Keratinocyte (primary cell): ENCODE data around the gene NCOA7. TPM values are rescaled to one million over a fixed set of nuclear protein-coding genes. Genes with fewer than 3 reads are reported as not detected.
"Not testable (repeated sequence)": the region's sequence is repeated elsewhere in the genome, so short reads cannot be mapped to it uniquely, and the experiment has no call there.

ENCODE experiments used
- DNase-seq: peaks from one replicate; pipeline ENCODE4 v3.0.0-alpha.2; 2011; ENCODE audit warnings: low read depth, missing footprints, low spot score
- FAIRE-seq: peaks from 2 replicates; lab custom pipeline; 2011; peaks lifted over from hg19 to GRCh38; lab: Jason Lieb, UNC
- H2AFZ ChIP-seq: 2 replicates; pipeline ENCODE4 v1.6.0; 2012; ENCODE audit warnings: low read length, control low read depth, inconsistent platforms; ENCODE audit not compliant: control insufficient read depth
- H3K27ac ChIP-seq: 2 replicates; pipeline ENCODE4 v1.5.1; 2011; ENCODE audit warnings: low read length; ENCODE audit not compliant: control insufficient read depth, insufficient read depth
- H3K27me3 ChIP-seq: 3 replicates; pipeline ENCODE4 v1.6.0; 2011; ENCODE audit warnings: low read length; ENCODE audit not compliant: control insufficient read depth, insufficient read depth; ENCODE audit errors: extremely low read depth
- H3K36me3 ChIP-seq, 2 experiments: 2 replicates in 1 of 2; 3 replicates in 1 of 2; pipeline ENCODE4 v1.5.1; 2011; ENCODE audit warnings: low read length in 2 of 2, mild to moderate bottlenecking in 1 of 2; ENCODE audit not compliant: control insufficient read depth in 2 of 2, insufficient read depth in 2 of 2; ENCODE audit errors: extremely low read depth in 1 of 2
- H3K4me1 ChIP-seq: 3 replicates; pipeline ENCODE4 v1.5.1; 2011; ENCODE audit warnings: low read length; ENCODE audit not compliant: control insufficient read depth, insufficient read depth; ENCODE audit errors: extremely low read depth
- H3K4me2 ChIP-seq: 3 replicates; pipeline ENCODE4 v1.6.0; 2011; ENCODE audit warnings: low read depth, low read length; ENCODE audit not compliant: control insufficient read depth, insufficient read depth; ENCODE audit errors: extremely low read depth
- H3K4me3 ChIP-seq, 3 experiments: fragments of 200-600 bp in 1 of 3; sonication (generic) in 1 of 3; 2 replicates in 2 of 3; 3 replicates in 1 of 3; pipeline ENCODE4 v1.5.1; 2011 to 2016; ENCODE audit warnings: low read length in 3 of 3, mild to moderate bottlenecking in 3 of 3, control low read depth in 2 of 3, inconsistent platforms in 1 of 3, low read depth in 1 of 3, mixed read lengths in 1 of 3, mixed run types in 1 of 3, moderate library complexity in 1 of 3; ENCODE audit not compliant: control insufficient read depth in 2 of 3, insufficient read depth in 2 of 3; ENCODE audit errors: extremely low read depth in 1 of 3
- H3K79me2 ChIP-seq: 2 replicates; pipeline ENCODE4 v1.6.0; 2012; ENCODE audit warnings: low read length; ENCODE audit not compliant: control insufficient read depth, insufficient read depth
- H3K9ac ChIP-seq: 3 replicates; pipeline ENCODE4 v1.6.0; 2011; ENCODE audit warnings: low read length; ENCODE audit not compliant: control insufficient read depth, insufficient read depth; ENCODE audit errors: extremely low read depth
- H3K9me1 ChIP-seq: 3 replicates; pipeline ENCODE4 v1.6.0; 2011; ENCODE audit warnings: low read length; ENCODE audit not compliant: control insufficient read depth, insufficient read depth; ENCODE audit errors: extremely low read depth
- H3K9me3 ChIP-seq: 2 replicates; pipeline ENCODE4 v1.5.1; 2012; ENCODE audit warnings: low read depth, low read length; ENCODE audit not compliant: control insufficient read depth
- H4K20me1 ChIP-seq: 3 replicates; pipeline ENCODE4 v1.6.0; 2011; ENCODE audit warnings: low read length; ENCODE audit not compliant: control insufficient read depth, insufficient read depth; ENCODE audit errors: extremely low read depth
- CTCF ChIP-seq, 3 experiments: IDR thresholded peaks in 1 of 3; conservative IDR thresholded peaks in 1 of 3; optimal IDR thresholded peaks in 1 of 3; 2 replicates in 2 of 3; 3 replicates in 1 of 3; pipeline versions ENCODE3 to v1.5.1; 2011; ENCODE audit warnings: low read length in 3 of 3, mild to moderate bottlenecking in 3 of 3, moderate library complexity in 2 of 3, control low read depth in 1 of 3, inconsistent platforms in 1 of 3; ENCODE audit not compliant: insufficient read depth in 2 of 3; ENCODE audit errors: extremely low read depth in 1 of 3
- EZH2 ChIP-seq: IDR thresholded peaks from one replicate; pipeline ENCODE4 v1.6.1; 2012; ENCODE audit warnings: inconsistent platforms, mild to moderate bottlenecking, low read length, moderate library complexity
- dilution Hi-C: fragments of 300-500 bp; cut with MboI; formaldehyde crosslinking; loops from one replicate; pipeline ENCODE4 v1.7.0; 2020; ENCODE audit warnings: low sequenced_read_pairs; ENCODE audit not compliant: extremely low pct_ligation_motif_present
- polyA plus RNA-seq, 5 experiments: library from polyadenylated mRNA; depleted of rRNA in 3 of 5; stranded (reverse) in 3 of 5; stranded (forward) in 1 of 5; unstranded in 1 of 5; fragments of >200 nt; gene quantifications; 1 replicate in 1 of 5; 2 replicates in 3 of 5; 3 replicates in 1 of 5; pipeline versions ENCODE4 v1.2.1 to v1.2.3, GENCODE V29; 2011 to 2012; ENCODE audit warnings: missing spikeins in 2 of 5, low read depth in 1 of 5, low replicate concordance in 1 of 5

NCOA7 gene
- polyA plus RNA-seq, 1 donor (not counting 4 experiments of a cell fraction or from before 2014, with no cell fraction given) = 20.5 TPM

DNA sequence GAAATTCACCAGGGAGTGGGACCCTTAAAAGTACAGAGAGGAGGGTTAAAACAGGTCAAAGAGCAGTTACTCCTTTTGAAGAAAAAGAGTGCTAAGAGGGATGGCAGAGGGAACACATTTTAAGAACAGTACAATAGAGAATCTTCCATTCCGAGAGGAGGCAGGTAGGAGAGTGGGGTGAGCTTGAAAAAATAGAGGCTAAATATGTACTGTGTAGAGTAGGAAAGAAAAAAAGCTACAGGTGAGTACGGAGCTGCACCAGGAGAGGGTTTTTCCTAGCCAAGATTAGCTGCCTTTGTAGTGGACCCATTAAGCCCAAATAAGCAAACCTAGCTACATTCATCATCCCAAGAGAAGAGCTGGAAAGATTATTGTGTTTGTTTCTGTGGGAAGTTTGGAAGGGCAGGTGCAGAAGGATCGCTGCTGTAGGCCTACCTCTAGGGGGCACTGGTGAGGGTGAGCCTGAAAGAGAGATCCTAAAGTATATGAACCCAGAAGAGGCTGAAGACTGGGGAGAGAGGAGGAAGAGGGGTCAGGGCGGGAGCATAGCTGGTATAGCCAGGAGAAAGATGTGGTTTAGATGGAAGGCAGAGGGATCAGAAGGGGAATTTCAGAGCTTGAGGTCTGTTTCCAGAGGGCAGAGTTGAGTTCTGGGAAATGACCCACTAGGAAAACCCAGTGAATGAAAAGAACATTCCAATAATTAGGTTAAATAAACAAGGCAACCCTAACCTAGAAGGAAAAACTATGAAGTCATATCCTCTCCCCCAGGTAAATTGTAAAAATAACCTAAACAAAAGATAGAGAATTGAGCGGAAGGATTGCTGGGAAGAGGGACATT lies 115.6 kb downstream of the NCOA7 start:
- TF ChIP-seq CTCF (optimal IDR thresholded peaks at IDR 0.05 in 1 of 3, IDR thresholded peaks at IDR 0.05 in 1 of 3, conservative IDR thresholded peaks at IDR 0.05 in 1 of 3; ENCODE audit: extremely low read depth in 1 of 3, insufficient read depth in 2 of 3, low read length in 3 of 3) = peak; percentile 76 to 90 (median 85)
- no peak for TF ChIP-seq EZH2
- no peaks in the 10 kb centered on the region for H3K9me1 ChIP-seq
- peaks cover 13% of the 10 kb centered on the region for H3K4me1 ChIP-seq
- DNase-seq (no peak), FAIRE-seq (peak; percentile 29)
- H3K9ac ChIP-seq = no peak overlapping the region
- dilution Hi-C loops = no loop called here
- H3K27me3 ChIP-seq = no peaks in the 10 kb centered on the region
- H2AFZ ChIP-seq = no peak overlapping the region
- no peak overlapping the region for H3K4me2 ChIP-seq
- H4K20me1 ChIP-seq = no peaks in the 10 kb centered on the region
- no peak overlapping the region for H3K27ac ChIP-seq
- no peak overlapping the region for H3K4me3 ChIP-seq
- H3K36me3 ChIP-seq = no peaks in the 10 kb centered on the region
- H3K9me3 ChIP-seq = no peaks in the 10 kb centered on the region
- H3K79me2 ChIP-seq = no peaks in the 10 kb centered on the region

DNA sequence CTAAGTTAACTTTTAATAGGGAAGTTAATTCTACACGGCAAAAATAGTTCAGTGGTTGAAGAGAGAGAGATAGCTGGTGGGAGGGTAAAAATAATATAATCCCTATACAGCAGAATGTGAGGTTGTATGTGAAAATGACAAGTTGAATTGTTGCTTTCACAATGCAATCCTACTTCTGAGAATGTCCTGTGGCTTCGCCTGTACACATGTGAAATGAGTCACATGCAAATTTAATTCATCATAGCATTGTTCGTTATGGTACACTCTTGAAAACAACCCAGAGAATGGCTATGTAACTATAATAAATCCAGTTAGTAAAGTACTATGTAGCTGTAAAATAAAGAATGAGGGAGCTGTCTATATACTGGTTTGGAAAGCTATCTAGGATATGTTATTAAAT lies 119.8 kb downstream of the NCOA7 start:
- no peaks in the 10 kb centered on the region for H3K79me2 ChIP-seq

DNA sequence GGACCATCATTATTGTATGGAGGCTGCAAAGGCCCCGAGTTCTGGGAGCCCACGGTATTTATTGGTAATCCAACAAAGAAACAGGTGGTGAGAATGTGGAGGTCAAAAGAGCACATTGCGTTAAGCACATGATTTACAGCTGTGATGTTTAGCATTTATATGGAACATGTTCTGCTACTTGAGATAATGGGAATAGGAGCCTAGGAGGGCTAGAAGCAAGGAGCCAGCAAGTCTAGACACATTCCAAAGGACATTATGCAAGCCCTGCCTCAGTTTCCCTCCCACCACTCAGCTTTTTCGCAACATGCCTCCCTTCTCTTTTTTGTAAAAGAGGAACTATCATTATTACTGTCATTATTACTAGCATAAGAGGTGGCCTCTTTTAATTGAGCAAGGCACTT lies 120.3 kb downstream of the NCOA7 start:
- H3K36me3 ChIP-seq, dilution Hi-C loops, H3K9me1 ChIP-seq, H3K27ac ChIP-seq, H4K20me1 ChIP-seq, H3K4me2 ChIP-seq, DNase-seq, H3K27me3 ChIP-seq, H3K9ac ChIP-seq, FAIRE-seq, H3K9me3 ChIP-seq, H3K4me3 ChIP-seq, H2AFZ ChIP-seq, H3K79me2 ChIP-seq: not testable (repeated sequence)
- H3K4me1 ChIP-seq = peaks cover 17% of the 10 kb centered on the region

More for the DNA sequence above, 119.8 kb downstream of the NCOA7 start:
- FAIRE-seq = no peak
- Histone ChIP-seq H3K4me1 (peaks cover 17% of the 10 kb centered on the region), H2AFZ (no peak overlapping the region), H4K20me1 (no peaks in the 10 kb centered on the region), H3K4me2 (no peak overlapping the region), H3K9ac (no peak overlapping the region), H3K9me3 (no peaks in the 10 kb centered on the region), H3K9me1 (no peaks in the 10 kb centered on the region), H3K4me3 (no peak overlapping the region), H3K27ac (no peak overlapping the region), H3K36me3 (no peaks in the 10 kb centered on the region), H3K27me3 (no peaks in the 10 kb centered on the region)
- TF ChIP-seq CTCF (optimal IDR thresholded peaks at IDR 0.05 in 1 of 3, IDR thresholded peaks at IDR 0.05 in 1 of 3, conservative IDR thresholded peaks at IDR 0.05 in 1 of 3; ENCODE audit: extremely low read depth in 1 of 3, insufficient read depth in 2 of 3, low read length in 3 of 3) = no peak
- TF ChIP-seq EZH2 = no peak
- dilution Hi-C loops = no loop called here
- no peak for DNase-seq
